Heart right ventricle (tissue), 16 donors: Measurements from ENCODE around the gene CALML6. TPM values are rescaled to one million over a fixed set of nuclear protein-coding genes. Genes with fewer than 3 reads are reported as not detected.

Source experiments
- ATAC-seq, 8 donors: fragments of 200-7000 bp; cut with Tn5 transposase; one replicate each; pipeline ENCODE4 v1.9.1; 2020; ENCODE audit warnings: mild to moderate bottlenecking in 8 of 8, moderate library complexity in 8 of 8, moderate number of reproducible peaks in 1 of 8
- DNase-seq, 2 donors: peaks; one replicate each; pipeline ENCODE4 v3.0.0-alpha.2; 2020
- H3K27ac ChIP-seq, 10 donors: fragments of 200-600 bp; sonication (generic) in 2 of 10; one replicate each; pipeline versions ENCODE4 v1.5.0 to v1.8.0; 2020 to 2022; ENCODE audit warnings: mild to moderate bottlenecking in 3 of 10
- H3K27me3 ChIP-seq, 7 donors: fragments of 200-600 bp; one replicate each; pipeline ENCODE4 v1.8.0; 2021 to 2022; ENCODE audit warnings: mild to moderate bottlenecking in 2 of 7
- H3K36me3 ChIP-seq, 9 donors: fragments of 200-600 bp; sonication (generic) in 1 of 9; one replicate each; pipeline versions ENCODE4 v1.5.0 to v1.8.0; 2020 to 2022; ENCODE audit warnings: mild to moderate bottlenecking in 2 of 9
- H3K4me1 ChIP-seq, 9 donors: fragments of 200-600 bp; sonication (generic) in 1 of 9; one replicate each; pipeline versions ENCODE4 v1.5.0 to v1.8.0; 2020 to 2022; ENCODE audit warnings: mild to moderate bottlenecking in 4 of 9
- H3K4me3 ChIP-seq, 10 donors: fragments of 200-600 bp; sonication (generic) in 2 of 10; one replicate each; pipeline versions ENCODE4 v1.5.0 to v1.8.0; 2020 to 2022; ENCODE audit warnings: mild to moderate bottlenecking in 7 of 10, moderate library complexity in 2 of 10
- H3K9me3 ChIP-seq, 11 donors: fragments of 200-600 bp in 10 of 11; sonication (generic) in 2 of 11; one replicate each; pipeline versions ENCODE4 v1.5.0 to v1.8.0; 2013 to 2022; ENCODE audit warnings: mild to moderate bottlenecking in 2 of 11, control low read depth in 1 of 11, moderate library complexity in 1 of 11
- WGBS, 2 donors: extraction: QIAGEN DNeasy Blood & Tissue Kit; methylation state at CpG; one replicate each; pipeline ENCODE4 v1.1.7; 2013; ENCODE audit warnings: inconsistent platforms in 1 of 2; 5-methylcytosine and 5-hydroxymethylcytosine counted together
- intact Hi-C, 10 donors: fragments of 100-400 bp; cut with DNase I; formaldehyde crosslinking; loops; one replicate each; pipeline versions ENCODE4 v1.11.1 to v1.14.2; 2022
- polyA plus RNA-seq, 2 donors: library from polyadenylated mRNA; stranded (reverse); fragments of 200-250 nt; gene quantifications; one replicate each; pipeline ENCODE4 v1.2.3, GENCODE V29; 2013
- total RNA-seq, 10 donors: library from RNA; stranded (reverse); fragmentation: NEBNext Ultra II Directional in 3 of 10; extraction: Animal tissue kit (Norgen Biotek cat#: 25700) in 3 of 10; gene quantifications; one replicate each; pipeline versions ENCODE4 v1.2.1 to v1.2.4, GENCODE V29; 2021 to 2023
- TF ChIP-seq, protein P1 (sequence below), 9 donors: fragments of 200-600 bp; sonication (generic) in 2 of 9; IDR thresholded peaks; one replicate each; pipeline versions ENCODE4 v1.5.0 to v1.8.0; 2021 to 2022; ENCODE audit warnings: antibody characterized with exemption in 9 of 9, mild to moderate bottlenecking in 5 of 9, moderate library complexity in 1 of 9
- donor health status: Arrhythmogenic right ventricular cardiomyopathy.
- donor health status: ischemic (EF 13 %, LVEDD 7.1; RV severe dilation, severe dysfunction).
- donor health status: healthy with polysubstance abuse.
- donor health status: DM: no; HTN: yes; CAD: no.
- donor health status: DM: no; HTN: no; CAD: no.
- donor health status: ischemic (EF 25% LVEDD 6.9; RV normal size, moderate dysfunction).
- donor health status: ischemic (EF 25% LVEDD 5.7; RV mildly dilated, moderate dysfunction).
- donor health status: healthy.
- donor health status: DM: yes; HTN: yes; CAD: no.
- donor health status: Ischemic cardiomyopathy.
- donor health status: ischemic (EF 35%, LVEDD 5.7; RV mildly dilated, moderate dysfunction).
- donor health status: nonischemic (EF 11% LVEDD 7.7; RV severe dilation, severe dysfunction).
- donor health status: DM: yes; HTN: yes; CAD: no.
- donor health status: PGD.
- donor health status: ischemic (EF 29% LVEDD 5.4; RV normal size, mild dysfunction).
- donor health status: nonischemic (EF 23%, LVEDD 6.1; RV moderate dilation, normal function).

The CALML6 gene
- total and polyA plus RNA-seq, 12 donors = 0.09 to 0.88 (median 0.20) TPM; not detected in 8

DNA sequence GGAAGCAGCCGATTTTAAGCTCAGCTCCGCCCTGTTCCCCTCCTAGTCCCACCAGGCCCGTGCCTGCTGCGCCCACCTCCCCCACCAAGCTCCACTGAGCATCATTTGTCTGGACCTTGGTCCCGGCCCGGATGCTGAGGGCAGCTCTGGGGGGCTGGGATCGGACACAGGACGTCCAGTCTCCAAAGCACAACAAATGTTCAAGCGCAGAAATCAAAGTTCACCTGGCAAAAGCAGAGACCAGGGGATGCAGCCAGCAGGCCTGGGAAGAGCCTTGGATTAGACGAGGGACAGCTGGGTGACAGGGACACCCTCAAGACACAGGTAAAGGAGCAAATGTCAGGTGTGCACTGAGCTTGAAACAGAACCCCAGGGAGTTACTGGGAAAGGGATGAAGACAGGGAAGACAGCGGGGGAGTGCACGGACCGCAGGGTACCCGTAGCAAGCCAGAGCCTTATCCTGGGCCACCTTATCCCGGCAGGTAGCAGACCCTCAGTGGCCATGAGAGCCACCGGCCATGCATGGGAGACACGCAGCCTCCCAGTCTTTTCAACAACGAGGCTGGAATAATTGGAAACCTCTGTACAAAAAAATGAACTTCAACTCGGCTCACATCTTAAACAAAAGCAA is 26.3 kb downstream of the CALML6 start:
- WGBS, 2 donors = 62 to 67% methylated on average over 19 of the region's 19 CpGs
- H3K4me1 ChIP-seq = peaks cover 0 to 11% (median 4%) of the 10 kb centered on the region in 9 donors
- no peak for ATAC-seq
- TF ChIP-seq, protein P1, sequence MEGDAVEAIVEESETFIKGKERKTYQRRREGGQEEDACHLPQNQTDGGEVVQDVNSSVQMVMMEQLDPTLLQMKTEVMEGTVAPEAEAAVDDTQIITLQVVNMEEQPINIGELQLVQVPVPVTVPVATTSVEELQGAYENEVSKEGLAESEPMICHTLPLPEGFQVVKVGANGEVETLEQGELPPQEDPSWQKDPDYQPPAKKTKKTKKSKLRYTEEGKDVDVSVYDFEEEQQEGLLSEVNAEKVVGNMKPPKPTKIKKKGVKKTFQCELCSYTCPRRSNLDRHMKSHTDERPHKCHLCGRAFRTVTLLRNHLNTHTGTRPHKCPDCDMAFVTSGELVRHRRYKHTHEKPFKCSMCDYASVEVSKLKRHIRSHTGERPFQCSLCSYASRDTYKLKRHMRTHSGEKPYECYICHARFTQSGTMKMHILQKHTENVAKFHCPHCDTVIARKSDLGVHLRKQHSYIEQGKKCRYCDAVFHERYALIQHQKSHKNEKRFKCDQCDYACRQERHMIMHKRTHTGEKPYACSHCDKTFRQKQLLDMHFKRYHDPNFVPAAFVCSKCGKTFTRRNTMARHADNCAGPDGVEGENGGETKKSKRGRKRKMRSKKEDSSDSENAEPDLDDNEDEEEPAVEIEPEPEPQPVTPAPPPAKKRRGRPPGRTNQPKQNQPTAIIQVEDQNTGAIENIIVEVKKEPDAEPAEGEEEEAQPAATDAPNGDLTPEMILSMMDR (IDR thresholded peaks at IDR 0.05) = no peak
- no peak overlapping the region for H3K4me3 ChIP-seq
- no peaks in the 10 kb centered on the region for H3K36me3 ChIP-seq
- peaks cover 0 to 32% (median 10%) of the 10 kb centered on the region in 7 donors for H3K27me3 ChIP-seq
- H3K27ac ChIP-seq = no peak overlapping the region
- H3K9me3 ChIP-seq = no peaks in the 10 kb centered on the region
- DNase-seq = no peak
- intact Hi-C loops = loop anchor here in 5 of 10 donors (5.0 to 10.0 kb wide), 3 partner anchors 103 to 223 kb away; no protein-coding TSS in a partner anchor

DNA sequence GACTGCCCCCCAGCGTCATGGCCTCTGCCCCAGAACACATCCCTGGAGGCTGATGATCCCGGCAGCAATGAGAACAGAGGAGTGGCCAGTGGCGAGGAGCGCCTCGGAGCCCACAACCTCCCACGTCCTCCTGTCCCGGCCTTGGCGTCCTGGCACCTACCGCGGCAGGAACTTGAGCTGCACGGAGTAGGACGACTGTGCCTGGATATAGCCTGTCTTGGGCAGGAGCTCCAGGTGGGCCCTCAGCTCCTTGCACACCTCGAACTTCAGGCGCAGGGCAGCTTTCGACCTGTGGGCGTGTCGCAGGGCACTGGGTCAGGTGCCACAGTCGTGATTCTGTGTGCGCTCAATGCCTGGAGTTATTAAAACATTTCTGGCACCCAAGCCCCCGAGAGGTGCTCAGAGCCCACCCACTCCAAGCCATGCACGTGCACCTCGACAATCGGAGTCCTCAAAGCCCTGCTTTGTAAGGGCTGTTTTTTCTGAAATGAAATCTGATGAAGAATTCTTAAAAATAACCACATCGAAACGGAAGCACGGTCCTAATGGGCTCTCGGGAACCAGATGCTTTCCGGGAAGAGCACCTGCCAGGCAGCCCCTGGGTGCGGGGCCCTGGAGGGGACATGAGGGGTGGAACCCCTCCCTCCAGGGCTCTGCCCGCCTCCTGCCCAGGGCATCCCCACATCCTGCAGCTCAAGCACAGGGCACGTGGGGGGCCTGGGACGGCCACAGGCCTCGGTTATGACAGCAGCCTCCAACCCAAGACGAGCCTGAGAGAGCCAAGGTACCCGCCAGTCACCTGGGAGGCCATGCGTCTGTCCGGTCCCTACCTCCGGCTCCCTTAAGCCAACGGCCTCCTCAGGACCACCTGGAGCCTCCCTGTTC is 27.1 kb downstream of the CALML6 start:
- Histone ChIP-seq H3K36me3 (no peaks in the 10 kb centered on the region), H3K4me3 (no peak overlapping the region), H3K9me3 (no peaks in the 10 kb centered on the region), H3K27me3 (peaks cover 0 to 32% (median 10%) of the 10 kb centered on the region in 7 donors), H3K4me1 (peaks cover 0 to 19% (median 9%) of the 10 kb centered on the region in 9 donors), H3K27ac (no peak overlapping the region)
- intact Hi-C loops = loop anchor here in 5 of 10 donors (2.0 to 10.0 kb wide), 4 partner anchors 103 to 223 kb away; no protein-coding TSS in a partner anchor
- 77 to 82% methylated on average over 39 of the region's 39 CpGs for WGBS, 2 donors
- DNase-seq (no peak), ATAC-seq (no peak)
- TF ChIP-seq, protein P1 (IDR thresholded peaks at IDR 0.05) = no peak

DNA sequence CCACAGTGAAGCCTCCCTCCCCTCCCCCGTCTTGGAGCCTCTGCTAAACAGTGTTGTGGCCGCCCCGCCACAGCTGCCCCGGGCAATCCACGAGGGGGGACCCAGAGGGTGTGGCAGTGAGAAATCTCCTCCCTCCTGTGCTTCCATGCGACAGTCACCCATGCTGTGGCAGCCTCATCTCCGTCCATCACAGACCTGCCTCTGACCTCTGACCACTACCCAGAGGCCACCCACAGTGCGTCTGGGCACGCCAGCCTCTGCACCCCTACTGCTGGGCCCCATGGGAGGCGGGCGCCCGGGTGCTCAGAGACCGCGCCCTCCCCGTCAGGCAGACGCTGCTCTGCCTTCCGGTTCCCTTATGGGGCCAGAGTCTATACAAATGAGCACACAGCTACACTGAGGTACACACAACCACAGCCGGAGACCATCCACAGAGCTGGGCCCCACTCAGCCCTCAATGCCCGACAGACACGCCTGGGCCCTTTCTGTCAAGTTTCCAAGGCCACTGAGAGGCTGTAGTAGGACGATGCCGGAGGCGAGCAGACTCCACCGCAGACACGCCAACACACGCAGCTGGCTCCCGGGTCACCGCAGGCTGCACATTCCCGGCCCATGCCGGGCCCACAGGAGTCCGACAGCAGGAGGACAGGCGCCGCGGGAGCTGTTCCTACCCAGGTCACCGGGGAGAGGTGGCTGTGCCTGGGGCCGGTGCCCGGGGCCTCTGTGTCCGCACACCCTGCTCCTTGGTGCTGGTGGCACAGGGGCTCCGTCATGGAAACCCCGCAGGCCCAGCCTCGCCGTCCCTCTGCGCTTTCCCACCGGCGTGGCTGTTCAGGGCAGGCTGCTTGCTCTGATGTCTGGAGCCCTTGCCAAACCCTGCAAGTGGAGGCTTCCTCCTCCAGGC is 27.9 kb downstream of the CALML6 start:
- H3K4me1 ChIP-seq = peaks cover 0 to 19% (median 9%) of the 10 kb centered on the region in 9 donors
- intact Hi-C loops = loop anchor here in 5 of 10 donors (2.0 to 10.0 kb wide), 4 partner anchors 102 to 222 kb away; no protein-coding TSS in a partner anchor
- no peak for DNase-seq
- WGBS, 2 donors = 82 to 86% methylated on average over 44 to 45 of the region's 45 CpGs
- no peak overlapping the region for H3K4me3 ChIP-seq
- H3K9me3 ChIP-seq = no peaks in the 10 kb centered on the region
- ATAC-seq = no peak
- TF ChIP-seq, protein P1 (IDR thresholded peaks at IDR 0.05) = no peak
- no peaks in the 10 kb centered on the region for H3K36me3 ChIP-seq
- peaks cover 0 to 32% (median 10%) of the 10 kb centered on the region in 7 donors for H3K27me3 ChIP-seq
- no peak overlapping the region for H3K27ac ChIP-seq
